Stomach (tissue), 4 donors: ENCODE data around the gene TMX1.

Source experiments
- CTCF ChIP-seq, 7 experiments: fragments of 450-650 bp in 4 of 7; fragments of 200-600 bp in 3 of 7; sonication (generic) in 3 of 7; IDR thresholded peaks; one replicate each; pipeline ENCODE4 v1.5.1; 2016 to 2019; ENCODE audit warnings: antibody characterized with exemption in 7 of 7, control low read depth in 2 of 7, mild to moderate bottlenecking in 1 of 7
- EP300 ChIP-seq: sonication (generic); formaldehyde crosslinking; IDR thresholded peaks from one replicate; pipeline ENCODE4 v1.6.1; 2017; ENCODE audit warnings: antibody characterized with exemption
- POLR2A ChIP-seq, 4 donors: fragments of 450-650 bp; IDR thresholded peaks; one replicate each; pipeline ENCODE4 v1.6.1; 2016; ENCODE audit warnings: antibody characterized with exemption in 4 of 4, control low read depth in 2 of 4, mild to moderate bottlenecking in 1 of 4, moderate library complexity in 1 of 4
- POLR2AphosphoS5 ChIP-seq, 3 donors: sonication (generic); formaldehyde crosslinking; IDR thresholded peaks; one replicate each; pipeline ENCODE4 v1.6.1; 2016; ENCODE audit warnings: antibody characterized with exemption in 3 of 3

DNA sequence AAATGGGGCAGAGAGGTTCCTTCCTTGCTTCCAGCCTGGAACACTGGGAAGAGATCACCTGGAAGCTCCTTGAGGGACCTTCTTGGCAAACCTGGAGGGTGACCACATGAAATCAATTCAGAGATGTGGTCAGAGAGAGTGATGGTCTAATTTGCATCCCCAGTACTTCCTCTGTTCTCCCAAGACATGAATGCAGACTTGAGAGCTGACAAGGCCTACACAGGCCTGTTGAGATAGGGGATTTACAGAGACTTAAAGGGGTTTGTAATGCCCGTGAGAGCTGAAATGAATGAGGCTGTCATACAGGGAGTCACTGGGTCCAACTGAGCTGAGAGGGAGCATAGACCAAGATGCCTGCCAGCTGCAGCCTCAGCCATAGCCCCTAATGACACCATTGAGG lies 45.1 kb downstream of the TMX1 start:
- no peak for TF ChIP-seq POLR2A (IDR thresholded peaks at IDR 0.05)
- TF ChIP-seq POLR2AphosphoS5 (IDR thresholded peaks at IDR 0.05), result no peak
- no peak for TF ChIP-seq CTCF (IDR thresholded peaks at IDR 0.05)
- no peak for TF ChIP-seq EP300
